ENCODE measurements around the gene ATP1B2.
A peak's percentile ranks its signal among the peaks of the same experiment; 100 is the strongest.
"Not testable (repeated sequence)": the region's sequence is repeated elsewhere in the genome, so short reads cannot be mapped to it uniquely, and the experiment has no call there.

Gene ATP1B2, protein sequence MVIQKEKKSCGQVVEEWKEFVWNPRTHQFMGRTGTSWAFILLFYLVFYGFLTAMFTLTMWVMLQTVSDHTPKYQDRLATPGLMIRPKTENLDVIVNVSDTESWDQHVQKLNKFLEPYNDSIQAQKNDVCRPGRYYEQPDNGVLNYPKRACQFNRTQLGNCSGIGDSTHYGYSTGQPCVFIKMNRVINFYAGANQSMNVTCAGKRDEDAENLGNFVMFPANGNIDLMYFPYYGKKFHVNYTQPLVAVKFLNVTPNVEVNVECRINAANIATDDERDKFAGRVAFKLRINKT

DNA sequence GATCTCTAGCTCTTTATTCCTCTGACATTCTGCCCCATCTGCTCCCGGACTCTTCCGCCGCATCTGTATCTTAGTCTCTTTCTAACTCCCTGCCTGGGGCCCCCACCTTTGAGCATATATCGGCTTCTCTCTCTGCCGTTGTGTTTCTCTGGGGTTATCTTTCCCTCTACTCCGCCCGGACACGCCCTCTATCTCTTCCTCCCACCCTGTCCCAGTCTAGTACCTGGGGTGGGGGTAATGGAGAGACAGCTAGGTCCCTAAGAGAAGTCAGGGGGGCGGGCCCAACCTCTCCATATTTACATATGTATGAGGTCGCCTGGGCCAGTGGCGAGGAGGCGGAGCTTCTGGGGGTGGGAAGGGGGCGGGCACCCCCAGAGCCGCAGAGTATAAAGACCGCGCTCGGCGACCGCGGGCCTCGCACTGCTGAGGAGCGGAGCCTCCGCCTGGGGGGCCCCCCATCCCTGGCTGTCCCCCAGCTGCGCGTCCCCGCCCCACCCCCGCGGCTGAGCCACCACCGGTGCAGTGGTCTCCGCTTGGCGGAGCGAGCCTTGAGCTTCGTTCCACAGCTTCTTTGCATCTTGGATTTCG lies at the start of gene ATP1B2:
ATP1B2 (plus strand) TSS at position 418 of the 588 bp plus-strand sequence. CDS start 593 bp downstream, outside the sequence.
- peak; percentile 37 for DNase-seq

DNA sequence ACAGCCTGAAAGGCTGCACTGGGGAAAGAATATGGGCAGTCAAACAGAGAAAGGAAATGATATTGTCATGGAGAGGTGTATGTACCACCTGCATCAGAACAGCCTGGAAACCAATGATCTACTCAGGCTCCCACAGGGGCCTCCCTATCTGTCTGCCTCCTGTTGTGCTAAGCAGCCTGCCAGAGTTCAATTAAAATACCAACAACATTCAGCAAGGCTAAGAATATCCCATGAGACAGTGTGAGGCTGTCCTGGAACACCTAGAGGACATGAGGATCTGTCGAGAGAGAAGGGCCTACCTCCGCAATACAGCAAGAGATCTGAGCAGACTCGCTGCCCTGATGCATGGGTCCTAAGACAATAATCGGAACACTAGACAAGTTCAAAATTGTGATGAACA lies 44.4 kb upstream of the ATP1B2 start:
- DNase-seq: no peak

DNA sequence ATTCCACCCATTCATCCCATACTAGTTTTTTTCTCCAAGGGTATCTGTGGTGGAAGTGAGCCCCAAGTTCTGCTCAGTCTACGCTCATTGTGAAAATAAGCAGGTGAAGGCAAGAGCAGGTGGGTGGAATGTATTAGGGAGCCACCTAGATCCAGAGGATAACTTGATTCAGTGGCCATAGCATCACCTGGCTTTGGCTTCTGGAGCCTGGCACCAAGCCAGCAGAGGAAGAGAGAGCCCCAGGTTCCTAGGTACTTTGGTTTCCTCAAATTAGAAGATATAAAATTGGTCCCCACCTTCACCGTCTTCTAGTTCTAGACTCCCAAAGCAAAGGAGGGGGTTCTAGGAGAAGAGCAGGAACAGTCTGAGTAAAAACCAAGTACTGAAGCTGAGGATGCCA lies 40.1 kb upstream of the ATP1B2 start:
- no peak for DNase-seq

DNA sequence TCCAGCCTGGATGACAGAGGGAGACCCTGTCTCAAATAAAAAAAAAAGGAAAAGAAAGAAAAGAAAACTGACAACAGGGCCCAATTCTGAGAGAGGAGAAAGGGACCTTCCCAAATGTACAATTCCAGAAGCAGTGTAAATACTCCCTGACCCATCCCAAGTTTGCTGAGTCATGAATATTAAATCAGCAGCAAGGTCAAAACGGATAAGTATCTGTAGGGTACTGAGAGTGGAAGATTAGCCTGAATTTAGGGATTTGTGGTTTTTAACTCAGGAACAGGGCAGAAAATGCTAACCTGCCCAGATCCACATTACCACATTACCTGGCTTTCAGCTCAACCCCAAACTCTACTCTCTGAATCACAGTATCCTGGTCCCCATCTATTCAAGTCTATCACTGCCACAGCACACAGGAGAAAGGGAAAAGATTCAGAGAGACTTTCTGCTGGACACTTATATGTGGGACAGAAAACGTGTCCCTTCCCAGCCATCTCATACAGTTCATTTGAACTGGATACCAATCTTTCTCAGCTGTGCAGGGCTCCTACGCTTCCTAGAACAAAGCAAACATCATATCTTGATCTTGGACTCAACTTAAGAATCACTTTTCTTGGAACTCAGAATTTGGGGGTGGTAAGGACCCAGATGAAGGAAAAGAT lies 39.0 kb upstream of the ATP1B2 start:
- no peak for DNase-seq

DNA sequence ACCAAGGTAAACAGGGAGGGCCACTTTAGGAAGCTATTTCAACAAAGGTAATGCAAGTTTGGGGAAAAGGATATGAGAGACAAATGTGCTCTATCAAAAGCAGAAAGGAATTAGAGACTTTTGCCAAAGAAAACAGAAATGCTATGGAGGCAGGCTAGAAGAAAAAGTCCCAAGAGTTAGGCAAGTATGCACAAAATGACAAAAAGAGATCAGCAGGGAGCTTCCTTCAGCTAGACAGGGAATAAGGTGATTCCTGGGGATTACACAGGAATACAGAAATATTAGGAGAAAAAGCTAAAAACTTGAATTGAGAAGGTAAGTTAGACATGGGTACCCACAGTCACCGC lies 38.5 kb upstream of the ATP1B2 start:
- DNase-seq: no peak

DNA sequence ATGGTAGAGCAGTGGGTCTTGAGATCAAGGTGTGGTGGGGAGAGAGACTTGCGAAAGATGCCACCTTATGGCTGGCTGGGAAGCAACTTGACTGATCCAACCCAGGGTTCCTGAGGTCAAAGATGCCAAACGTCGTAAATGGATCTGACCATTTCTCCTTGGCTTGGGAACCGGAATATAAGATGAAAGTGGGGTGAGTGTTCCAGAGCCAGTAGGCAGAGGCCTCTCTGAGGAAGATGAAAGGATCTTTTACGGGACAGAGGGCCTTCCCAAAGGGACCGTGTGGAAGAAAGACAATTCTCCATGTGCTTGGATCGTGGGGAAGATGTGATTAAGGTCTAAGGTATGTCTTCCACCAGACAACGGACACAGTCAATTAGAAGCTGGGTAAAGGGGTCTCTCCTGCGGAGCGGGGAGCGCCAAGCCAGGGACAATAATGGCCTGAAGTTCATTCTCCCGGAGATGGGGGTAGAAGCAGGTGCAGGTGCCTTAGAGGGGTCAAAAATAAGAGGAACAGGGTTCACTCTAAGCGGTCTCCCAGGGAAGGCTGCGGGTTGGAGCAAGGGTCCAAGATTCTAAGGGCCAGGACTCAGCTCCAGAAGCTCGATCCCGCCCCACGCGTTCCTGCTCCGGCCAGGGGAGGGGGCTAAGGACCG lies 36.8 kb upstream of the ATP1B2 start:
- DNase-seq: no peak

DNA sequence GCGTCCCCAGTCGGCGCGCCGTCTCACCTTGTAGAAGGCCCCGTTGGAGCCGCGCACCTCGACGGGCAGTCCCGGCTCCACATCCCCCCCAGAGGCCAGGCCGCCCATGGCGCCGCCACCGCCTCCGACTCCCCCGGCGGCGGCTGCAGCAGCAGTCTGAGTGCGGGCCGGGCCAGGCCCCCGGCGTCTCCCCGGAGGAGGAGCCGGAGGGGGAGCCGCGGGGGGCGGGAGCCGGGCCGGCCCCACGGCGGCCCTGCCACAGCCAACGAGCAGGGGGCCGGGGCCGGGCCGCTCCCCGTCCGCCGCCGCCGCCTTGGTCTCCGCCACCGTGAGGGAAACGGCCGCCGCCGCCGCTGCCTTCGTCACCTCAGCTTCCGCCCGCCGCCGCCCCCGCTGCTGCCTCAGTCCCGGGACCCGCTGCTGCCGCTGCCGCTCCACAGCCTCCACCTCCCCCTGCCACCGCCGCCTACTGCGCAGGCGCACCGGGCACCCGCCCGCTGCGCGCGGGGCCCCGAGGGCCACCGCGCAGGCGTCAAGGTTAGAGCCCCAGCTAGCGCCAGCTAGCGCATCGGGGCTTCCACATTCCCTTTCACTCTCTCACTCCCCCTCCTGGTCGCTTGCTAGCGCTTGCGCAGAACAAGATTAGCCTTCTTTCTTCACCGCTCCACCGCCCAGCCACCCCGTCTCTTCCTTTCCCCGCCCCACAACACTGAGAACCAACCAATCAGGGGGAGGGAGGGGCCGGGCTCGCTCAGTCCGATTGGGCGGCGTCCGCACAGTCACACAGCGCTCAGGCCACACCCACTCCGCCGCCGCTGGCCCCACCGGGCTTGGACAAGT lies 36.1 kb upstream of the ATP1B2 start, which contains the start of gene FXR2:
FXR2 (minus strand) TSS at position 473 of the 840 bp plus-strand sequence; CDS start at position 108, 365 bp downstream.
- DNase-seq: peak; percentile 97

DNA sequence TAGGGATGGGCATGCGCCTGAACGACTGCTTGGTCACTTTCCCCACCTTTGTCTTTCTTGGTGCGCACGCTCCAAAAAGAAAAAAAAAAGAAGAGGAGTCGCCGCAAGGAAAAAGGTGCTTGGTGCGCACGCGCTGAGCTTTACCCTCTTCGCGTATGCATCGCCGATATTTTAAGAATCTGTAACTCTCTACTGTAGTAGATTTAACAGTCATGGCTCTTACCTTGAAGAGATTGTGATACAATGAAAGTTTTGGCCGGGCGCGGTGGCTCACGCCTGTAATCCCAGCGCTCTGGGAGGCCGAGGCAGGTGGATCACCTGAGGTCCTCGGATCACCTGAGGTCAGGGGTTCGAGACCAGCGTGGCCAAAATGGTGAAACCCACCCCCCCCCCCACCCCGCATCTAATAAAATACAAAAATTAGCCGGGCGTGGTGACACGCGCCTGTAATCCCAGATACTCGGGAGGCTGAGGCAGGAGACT lies 35.4 kb upstream of the ATP1B2 start:
- no peak for DNase-seq

DNA sequence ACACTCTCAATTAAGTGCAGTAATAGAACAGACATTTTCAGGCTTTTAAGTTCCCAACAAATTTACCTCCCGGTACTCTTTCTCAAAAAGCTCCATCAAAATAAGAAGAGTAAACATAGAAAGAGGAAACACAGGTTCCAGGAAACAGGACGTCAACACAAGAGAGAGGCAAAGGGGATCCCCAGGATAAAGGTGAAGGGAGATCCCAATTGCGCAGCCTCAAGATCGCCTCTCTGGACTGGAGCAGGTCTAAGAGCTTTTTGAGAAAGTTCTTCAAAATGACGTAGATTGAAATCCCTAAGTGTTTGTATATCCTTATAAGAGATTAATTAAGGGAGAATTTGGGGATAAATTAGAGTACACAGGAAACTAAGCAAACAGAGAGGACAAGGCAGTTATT lies 32.1 kb upstream of the ATP1B2 start:
- no peak for DNase-seq

DNA sequence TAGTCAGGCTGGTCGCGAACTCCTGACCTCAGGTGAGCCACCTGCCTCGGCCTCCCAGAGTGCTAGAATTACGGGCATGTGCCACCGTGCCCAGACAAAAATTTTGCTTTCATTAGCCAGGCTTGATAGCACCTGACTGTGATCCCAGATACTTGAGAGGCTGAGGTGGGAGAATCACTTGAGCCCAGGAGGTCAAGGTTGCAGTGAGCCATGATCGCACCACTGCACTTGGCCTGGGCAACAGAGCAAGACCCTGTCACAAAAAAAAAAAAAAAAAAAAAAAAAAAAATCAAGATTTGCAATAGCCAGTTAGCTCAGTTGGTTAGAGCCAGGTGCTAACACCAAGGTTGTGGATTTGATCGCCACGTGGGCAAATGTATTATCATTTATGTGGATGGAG lies 29.9 kb upstream of the ATP1B2 start:
- no peak for DNase-seq

DNA sequence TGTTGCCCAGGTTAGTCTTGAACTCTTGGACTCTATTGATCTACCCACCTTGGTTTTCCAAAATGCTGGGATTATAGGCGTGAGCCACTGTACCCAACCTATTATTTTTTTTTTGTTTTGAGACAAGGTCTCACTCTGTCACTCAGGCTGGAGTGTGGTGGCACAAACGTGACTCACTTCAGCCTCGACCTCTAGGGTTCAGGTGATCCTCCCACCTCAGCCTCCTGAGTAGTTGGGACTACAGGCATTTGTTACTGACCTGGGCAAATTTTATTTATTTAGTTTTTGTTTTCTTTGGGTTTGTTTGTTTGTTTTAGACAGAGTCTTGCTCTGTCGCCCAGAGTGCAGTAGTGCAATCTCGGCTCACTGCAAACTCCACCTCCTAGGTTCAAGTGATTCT lies 27.1 kb upstream of the ATP1B2 start:
- DNase-seq: no peak

DNA sequence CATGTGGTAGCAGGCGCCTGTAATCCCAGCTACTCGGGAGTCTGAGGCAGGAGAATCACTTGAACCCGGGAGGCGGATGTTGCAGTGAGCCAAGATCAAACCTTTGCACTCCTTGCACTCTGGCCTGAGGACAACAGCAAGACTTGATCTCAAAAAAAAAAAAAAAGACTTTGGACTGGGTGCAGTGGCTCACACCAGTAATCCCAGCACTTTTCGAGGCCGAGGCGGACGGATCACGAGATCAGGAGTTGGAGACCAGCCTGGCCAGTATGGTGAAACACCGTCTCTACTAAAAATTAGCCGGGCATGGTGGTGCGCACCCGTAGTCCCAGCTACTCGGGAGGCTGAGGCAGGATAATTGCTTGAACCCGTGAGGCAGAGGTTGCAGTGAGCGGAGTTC lies 25.0 kb upstream of the ATP1B2 start:
- not testable (repeated sequence) for DNase-seq

DNA sequence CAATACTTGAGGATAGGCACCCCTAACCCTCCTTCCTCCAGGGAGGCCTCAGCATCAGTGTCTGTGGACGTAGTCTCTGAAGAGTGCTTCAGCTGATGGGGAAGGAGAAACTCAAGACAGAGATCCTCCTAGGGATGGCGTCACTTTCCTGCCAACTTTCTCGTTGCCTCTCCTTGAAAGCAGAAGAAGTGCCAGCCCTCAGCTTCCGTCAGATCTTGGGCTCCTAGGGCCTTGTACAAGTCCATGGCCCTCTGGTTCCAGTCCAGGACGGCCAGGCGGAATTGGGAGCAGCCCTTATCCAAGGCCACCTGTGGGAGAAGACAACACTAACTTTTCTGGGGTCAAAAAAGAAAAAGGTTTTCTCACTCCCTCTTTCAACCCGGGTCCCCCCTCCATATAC lies 24.4 kb upstream of the ATP1B2 start:
- no peak for DNase-seq

DNA sequence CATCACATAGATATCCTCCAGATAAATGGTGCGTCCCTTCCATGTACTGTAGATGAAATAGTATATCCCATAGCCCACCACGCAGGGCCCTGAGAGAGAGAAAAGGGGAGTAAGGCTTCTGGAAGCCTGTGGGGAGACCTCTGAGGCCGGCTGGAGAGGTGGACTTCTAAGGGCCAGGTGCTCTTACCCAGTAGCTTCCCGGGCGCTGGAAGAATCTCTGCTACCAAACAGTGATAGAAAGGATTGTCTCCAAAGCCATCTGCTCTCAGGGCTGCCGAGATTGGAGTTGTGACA lies 23.8 kb upstream of the ATP1B2 start:
- DNase-seq: no peak

DNA sequence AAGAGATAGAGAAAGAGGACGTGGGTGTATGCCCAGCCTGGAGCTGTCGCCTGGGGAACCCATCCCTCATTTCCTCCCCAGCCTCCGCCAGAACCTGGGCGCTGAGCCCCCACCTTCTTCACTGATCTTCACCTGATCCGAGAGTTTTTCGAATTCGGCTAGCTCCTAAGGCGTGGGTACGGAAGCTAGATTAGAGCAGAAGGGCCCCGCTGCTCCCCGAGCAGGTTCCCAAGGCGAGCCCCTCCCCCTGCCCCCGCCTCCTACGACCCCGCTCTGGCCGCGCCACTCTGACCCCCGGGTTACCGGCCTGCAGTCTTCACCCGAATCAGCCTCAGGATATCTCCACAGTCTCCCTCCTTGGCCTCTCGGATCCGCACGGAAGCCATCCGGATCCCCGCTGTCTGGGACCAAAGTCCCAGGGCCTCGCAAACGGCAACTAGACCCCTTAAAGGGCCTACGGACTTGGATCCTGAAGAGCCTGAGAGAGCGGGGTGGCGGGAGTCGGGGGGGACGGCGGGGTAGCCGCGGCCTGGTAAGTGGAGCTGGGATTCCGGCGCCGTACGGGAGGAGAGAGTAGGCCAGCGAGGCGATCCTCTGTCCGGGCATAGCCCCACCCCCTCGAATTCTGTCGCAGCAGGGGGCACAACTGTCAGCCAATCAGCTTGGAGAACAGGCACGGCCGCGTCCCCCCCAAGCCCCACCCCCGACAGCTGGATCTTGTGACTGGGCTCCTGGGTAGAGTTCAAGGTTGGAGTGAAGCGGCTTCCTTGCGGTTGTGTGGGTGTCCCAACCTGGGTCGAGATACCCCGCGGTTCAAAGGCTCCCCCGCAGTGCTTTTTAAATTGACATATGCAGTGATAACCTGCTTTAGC lies 23.2 kb upstream of the ATP1B2 start, which contains the start of gene SAT2:
SAT2 (minus strand) TSS at position 572 of the 872 bp plus-strand sequence; CDS start at position 386, 186 bp downstream.
- peak; percentile 77 for DNase-seq

DNA sequence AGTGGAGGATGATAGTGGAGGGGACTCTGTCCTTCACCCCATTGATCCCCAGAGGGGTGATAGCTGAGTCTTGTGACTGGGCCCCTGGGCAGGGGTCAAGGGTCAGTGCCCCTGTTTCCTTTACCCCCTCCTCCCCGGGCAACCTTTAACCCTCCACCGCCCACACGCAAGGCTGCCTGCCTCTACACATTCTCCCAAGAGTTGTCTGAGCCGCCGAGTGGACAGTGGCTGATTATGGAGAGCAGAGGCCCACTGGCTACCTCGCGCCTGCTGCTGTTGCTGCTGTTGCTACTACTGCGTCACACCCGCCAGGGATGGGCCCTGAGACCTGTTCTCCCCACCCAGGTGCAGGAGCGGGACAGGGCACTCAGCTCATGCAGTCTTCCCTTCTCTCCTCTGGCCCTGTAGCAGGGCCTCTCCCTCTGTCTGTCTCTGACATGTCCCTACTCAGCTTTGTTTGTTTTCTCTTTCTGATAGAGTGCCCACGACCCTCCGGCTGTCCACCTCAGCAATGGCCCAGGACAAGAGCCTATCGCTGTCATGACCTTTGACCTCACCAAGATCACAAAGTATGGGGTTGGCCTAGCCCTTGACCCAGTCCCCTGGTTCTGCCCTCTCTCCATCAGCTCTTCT lies 20.7 kb upstream of the ATP1B2 start, which contains the start of gene SHBG:
SHBG (plus strand) TSS at position 197 of the 633 bp plus-strand sequence; CDS start at position 235, 38 bp downstream.
- no peak for DNase-seq

DNA sequence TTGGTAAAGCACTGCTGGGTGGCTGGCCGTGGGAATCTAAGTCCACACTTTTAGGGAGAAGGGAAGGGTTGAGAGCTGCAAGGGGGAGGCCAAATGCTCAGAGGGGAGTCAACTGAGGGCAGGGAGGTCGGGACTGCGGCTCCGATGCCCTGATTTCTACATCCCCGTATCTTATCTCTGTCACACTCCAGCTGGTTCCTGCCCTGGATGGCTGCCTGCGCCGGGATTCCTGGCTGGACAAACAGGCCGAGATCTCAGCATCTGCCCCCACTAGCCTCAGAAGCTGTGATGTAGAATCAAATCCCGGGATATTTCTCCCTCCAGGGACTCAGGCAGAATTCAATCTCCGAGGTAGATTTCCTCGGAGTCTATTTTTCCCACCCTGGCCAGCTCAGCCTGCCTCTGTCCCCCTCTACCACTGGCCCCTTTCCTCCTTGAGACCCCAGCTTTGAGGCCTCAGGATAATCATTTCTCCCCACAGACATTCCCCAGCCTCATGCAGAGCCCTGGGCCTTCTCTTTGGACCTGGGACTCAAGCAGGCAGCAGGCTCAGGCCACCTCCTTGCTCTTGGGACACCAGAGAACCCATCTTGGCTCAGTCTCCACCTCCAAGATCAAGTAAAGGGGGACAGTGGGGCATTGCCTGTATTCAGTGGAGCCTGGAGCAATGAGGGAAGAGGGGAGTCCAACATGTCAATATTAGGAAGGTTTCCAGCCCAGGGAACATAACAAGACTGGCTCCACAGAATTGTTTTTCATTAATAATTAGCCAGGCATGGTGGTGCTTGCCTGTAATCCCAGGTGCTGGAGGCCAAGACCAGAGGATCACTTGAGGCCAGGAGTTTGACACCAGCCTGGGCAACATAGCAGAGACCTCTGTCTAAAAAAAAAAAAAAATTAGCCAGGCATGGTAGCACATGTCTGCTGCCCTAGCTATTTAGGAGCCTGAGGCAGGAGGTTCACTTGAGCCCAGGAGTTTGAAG lies 19.0 kb upstream of the ATP1B2 start:
- DNase-seq: no peak

DNA sequence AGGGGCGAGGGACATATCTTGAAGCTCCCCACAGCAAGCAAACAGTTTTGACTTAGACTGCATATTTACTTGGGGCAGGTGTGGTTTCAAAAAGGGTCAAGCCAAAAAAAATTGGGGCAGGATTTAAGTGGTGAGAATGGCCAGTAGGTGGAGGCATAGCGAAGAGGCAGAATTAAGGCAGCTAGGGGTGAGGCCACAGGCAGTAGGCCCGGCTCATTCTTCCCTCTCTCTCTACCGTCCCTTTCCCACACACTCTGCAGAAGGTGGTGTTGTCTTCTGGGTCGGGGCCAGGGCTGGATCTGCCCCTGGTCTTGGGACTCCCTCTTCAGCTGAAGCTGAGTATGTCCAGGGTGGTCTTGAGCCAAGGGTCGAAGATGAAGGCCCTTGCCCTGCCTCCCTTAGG lies 18.2 kb upstream of the ATP1B2 start:
- no peak for DNase-seq

DNA sequence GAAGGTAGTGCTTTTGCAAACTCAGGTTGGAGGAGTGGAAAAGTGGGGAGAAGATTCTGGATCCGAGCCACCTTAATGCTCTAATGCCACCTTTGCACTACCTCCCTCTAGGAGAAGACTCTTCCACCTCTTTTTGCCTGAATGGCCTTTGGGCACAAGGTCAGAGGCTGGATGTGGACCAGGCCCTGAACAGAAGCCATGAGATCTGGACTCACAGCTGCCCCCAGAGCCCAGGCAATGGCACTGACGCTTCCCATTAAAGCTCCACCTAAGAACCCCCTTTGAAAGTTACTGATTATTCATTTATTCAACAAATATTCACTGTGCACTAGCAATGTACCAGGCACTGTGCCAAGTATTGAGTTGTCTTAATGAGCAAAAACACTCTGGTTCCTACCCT lies 17.6 kb upstream of the ATP1B2 start:
- no peak for DNase-seq

DNA sequence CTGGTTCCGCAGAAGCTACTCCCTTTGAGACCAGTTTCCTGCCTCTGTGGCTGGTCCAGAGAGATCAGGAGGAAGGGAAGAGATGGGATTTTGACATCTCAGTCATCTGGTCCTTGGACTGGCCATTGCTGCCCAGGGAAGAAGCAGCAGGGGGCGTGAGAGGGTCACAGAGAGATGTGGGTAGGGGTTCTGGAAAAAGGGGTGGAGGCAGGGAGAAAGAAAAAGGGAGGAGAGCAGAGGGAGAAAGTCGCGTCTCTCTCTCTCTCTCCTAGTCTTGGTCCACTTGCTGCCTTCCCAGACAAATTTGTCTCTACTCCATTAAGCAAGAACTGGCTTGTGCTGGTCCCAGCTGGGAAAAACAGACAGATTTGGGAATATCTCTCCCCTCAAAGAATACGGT lies 16.3 kb upstream of the ATP1B2 start:
- no peak for DNase-seq
